GM23338 (cell line): Measurements from ENCODE around the gene PLA2G4B. TPM values are rescaled to one million over a fixed set of nuclear protein-coding genes. Genes with fewer than 3 reads are reported as not detected.

Experiments
- ATAC-seq: fragments of 200-7000 bp; cut with Tn5 transposase; 3 replicates; pipeline ENCODE4 v1.9.1; 2020
- DNase-seq: peaks from one replicate; pipeline ENCODE4 v3.0.0-alpha.2; 2015; ENCODE audit warnings: low spot score
- H2AFZ ChIP-seq: fragments of 200-600 bp; sonication (generic); 2 replicates; pipeline ENCODE4 v1.8.0; 2016; ENCODE audit warnings: antibody characterized with exemption, mild to moderate bottlenecking, moderate library complexity
- H3F3A ChIP-seq: fragments of 200-600 bp; sonication (generic); replicated peaks from 2 replicates; pipeline ENCODE4 v1.8.0; 2017; ENCODE audit warnings: antibody characterized with exemption, mixed run types, low read depth
- H3K27ac ChIP-seq: fragments of 200-600 bp; sonication (generic); 2 replicates; pipeline ENCODE4 v1.6.1; 2016; ENCODE audit warnings: low read depth
- H3K27me3 ChIP-seq: fragments of 200-600 bp; sonication (generic); 2 replicates; pipeline ENCODE4 v1.8.0; 2016; ENCODE audit warnings: mild to moderate bottlenecking, mixed run types, moderate library complexity; ENCODE audit not compliant: insufficient read depth
- H3K36me3 ChIP-seq: fragments of 200-600 bp; sonication (generic); 2 replicates; pipeline ENCODE4 v1.8.0; 2016; ENCODE audit warnings: mild to moderate bottlenecking; ENCODE audit not compliant: insufficient read depth
- H3K4me1 ChIP-seq: fragments of 200-600 bp; sonication (generic); 2 replicates; pipeline ENCODE4 v1.8.0; 2016; ENCODE audit warnings: mild to moderate bottlenecking, moderate library complexity; ENCODE audit not compliant: insufficient read depth
- H3K4me2 ChIP-seq: fragments of 200-600 bp; sonication (generic); 2 replicates; pipeline ENCODE4 v1.7.1; 2017; ENCODE audit warnings: mixed run types
- H3K4me3 ChIP-seq: fragments of 200-600 bp; sonication (generic); 2 replicates; pipeline ENCODE4 v1.6.1; 2016; ENCODE audit warnings: mixed run types
- H3K79me2 ChIP-seq: fragments of 200-600 bp; sonication (generic); replicated peaks from 2 replicates; pipeline ENCODE4 v1.8.0; 2017; ENCODE audit warnings: mild to moderate bottlenecking; ENCODE audit not compliant: insufficient read depth
- H3K9me2 ChIP-seq: fragments of 200-600 bp; sonication (generic); 2 replicates; pipeline ENCODE4 v1.8.0; 2017; ENCODE audit not compliant: insufficient read depth
- H4K20me1 ChIP-seq: fragments of 200-600 bp; sonication (generic); replicated peaks from 2 replicates; pipeline ENCODE4 v1.8.0; 2017; ENCODE audit warnings: mild to moderate bottlenecking; ENCODE audit not compliant: insufficient read depth
- H3K27ac Mint-ChIP-seq: 2 replicates; pipeline ENCODE4 v1.8.0; 2020; ENCODE audit warnings: inconsistent platforms, mild to moderate bottlenecking, moderate library complexity, mixed read lengths
- H3K27me3 Mint-ChIP-seq: 3 replicates; pipeline ENCODE4 v1.8.0; 2022; ENCODE audit warnings: low read depth, mild to moderate bottlenecking, moderate library complexity, mixed read lengths, inconsistent platforms; ENCODE audit not compliant: insufficient read depth, poor library complexity
- H3K36me3 Mint-ChIP-seq: 3 replicates; pipeline ENCODE4 v1.8.0; 2021; ENCODE audit warnings: low read depth, mild to moderate bottlenecking, inconsistent platforms, moderate library complexity, mixed read lengths
- H3K4me1 Mint-ChIP-seq: 3 replicates; pipeline ENCODE4 v1.8.0; 2020; ENCODE audit warnings: mild to moderate bottlenecking, inconsistent platforms, mixed read lengths
- H3K4me3 Mint-ChIP-seq: 3 replicates; pipeline ENCODE4 v1.8.0; 2021; ENCODE audit warnings: moderate library complexity, mild to moderate bottlenecking, inconsistent platforms, mixed read lengths
- H3K9me3 Mint-ChIP-seq: 3 replicates; pipeline ENCODE4 v1.8.0; 2020; ENCODE audit warnings: moderate library complexity, mild to moderate bottlenecking, inconsistent platforms, mixed read lengths
- ETS1 ChIP-seq: IDR thresholded peaks from 2 replicates; pipeline ENCODE4 v1.6.1; 2016; ENCODE audit warnings: antibody characterized with exemption
- EZH2 ChIP-seq: fragments of 200-600 bp; sonication (generic); IDR thresholded peaks from one replicate; pipeline ENCODE4 v1.8.0; 2017; ENCODE audit warnings: antibody characterized with exemption, mild to moderate bottlenecking, low read depth; ENCODE audit not compliant: unreplicated experiment
- ZNF462 ChIP-seq: fragments of 250-450 bp; sonication (Bioruptor Pico); IDR thresholded peaks from 2 replicates; pipeline ENCODE4 v1.5.0; 2020; ENCODE audit warnings: mild to moderate bottlenecking, moderate library complexity
- polyA plus RNA-seq: library from polyadenylated mRNA; unstranded; fragments of >200 nt; fragmentation: Nextera tagmentation; extraction: Ambion mirVana; gene quantifications from 2 replicates; pipeline ENCODE4 v1.2.1, GENCODE V29; 2016
- total RNA-seq: library from RNA; depleted of rRNA; stranded (reverse); fragments of >200 nt; shearing (Covaris generic); gene quantifications from 2 replicates; pipeline ENCODE4 v1.2.3, GENCODE V29; 2014

PLA2G4B gene
- total and polyA plus RNA-seq, 2 experiments from 2014 or later: 4.4 to 9.6 TPM

- no peak for TF ChIP-seq ZNF462
Observed at GRCh38 chr15:41843571-41843970, 4.9 kb downstream of the PLA2G4B start (continued).

GRCh38 chr15:41844814-41845213, 6.2 kb downstream of the PLA2G4B start:
- no peaks in the 10 kb centered on the region for H3F3A ChIP-seq
- peaks cover 7% of the 10 kb centered on the region for H3K27me3 Mint-ChIP-seq
- H4K20me1 ChIP-seq: no peaks in the 10 kb centered on the region
- no peaks in the 10 kb centered on the region for H3K36me3 ChIP-seq
- H3K4me1 ChIP-seq: no peaks in the 10 kb centered on the region
- H2AFZ ChIP-seq: no peak overlapping the region
- no peak overlapping the region for H3K27ac Mint-ChIP-seq
- DNase-seq (no peak), ATAC-seq (no peak)
- H3K4me2 ChIP-seq: no peak overlapping the region
- no peak overlapping the region for H3K4me3 ChIP-seq
- no peak overlapping the region for H3K27ac ChIP-seq
- H3K4me1 Mint-ChIP-seq: no peaks in the 10 kb centered on the region
- no peaks in the 10 kb centered on the region for H3K27me3 ChIP-seq
- H3K9me3 Mint-ChIP-seq: no peaks in the 10 kb centered on the region; the same call in 2 of the 3 replicates
- H3K4me3 Mint-ChIP-seq: no peak overlapping the region
- H3K36me3 Mint-ChIP-seq: no peaks in the 10 kb centered on the region; the same call in 1 of the 3 replicates
- no peaks in the 10 kb centered on the region for H3K79me2 ChIP-seq
- no peaks in the 10 kb centered on the region for H3K9me2 ChIP-seq
- TF ChIP-seq ETS1 (no peak), EZH2 (no peak), ZNF462 (no peak)
